Hematopoietic multipotent progenitor cell treated with erythropoietin and hydrocortisone succinate and interleukin-3 and kit ligand, for 17 days (in vitro differentiated cells): ENCODE measurements around the gene SLC66A3.

ENCODE experiments used
- DNase-seq: peaks from one replicate; pipeline ENCODE4 v3.0.0-alpha.2; 2015; ENCODE audit warnings: low spot score

SLC66A3 gene

GRCh38 chr2:11155381-11156035 lies at the start of gene SLC66A3:
SLC66A3 (plus strand) TSS chr2:11155467; CDS start chr2:11155547, 80 bp downstream.
- peak; percentile 87 for DNase-seq

DNA sequence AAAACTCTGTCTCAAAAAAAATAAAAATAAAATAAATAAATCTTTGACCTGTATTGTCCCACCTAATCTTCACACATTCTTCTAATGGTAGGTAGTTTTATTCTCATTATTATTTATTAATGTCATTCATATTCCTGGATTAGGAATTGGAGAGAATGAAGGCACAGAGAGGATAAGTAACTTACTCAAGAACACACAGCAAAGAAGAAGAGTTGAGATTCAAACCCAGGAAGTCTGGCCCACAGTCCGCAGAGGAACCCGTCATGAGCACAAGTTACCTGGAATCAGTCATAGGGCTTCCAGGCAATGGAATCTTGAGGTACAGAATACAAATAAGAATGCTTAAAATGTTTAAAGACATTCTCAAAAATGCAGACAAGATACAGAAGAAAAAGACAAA lies 46.3 kb upstream of the SLC66A3 start:
- no peak for DNase-seq

- no peak for DNase-seq
Observed at GRCh38 chr2:11112870-11113428, 42.3 kb upstream of the SLC66A3 start.

GRCh38 chr2:11117776-11118175 lies 37.5 kb upstream of the SLC66A3 start:
- DNase-seq: no peak

GRCh38 chr2:11118761-11119160 lies 36.5 kb upstream of the SLC66A3 start:
- no peak for DNase-seq

DNA sequence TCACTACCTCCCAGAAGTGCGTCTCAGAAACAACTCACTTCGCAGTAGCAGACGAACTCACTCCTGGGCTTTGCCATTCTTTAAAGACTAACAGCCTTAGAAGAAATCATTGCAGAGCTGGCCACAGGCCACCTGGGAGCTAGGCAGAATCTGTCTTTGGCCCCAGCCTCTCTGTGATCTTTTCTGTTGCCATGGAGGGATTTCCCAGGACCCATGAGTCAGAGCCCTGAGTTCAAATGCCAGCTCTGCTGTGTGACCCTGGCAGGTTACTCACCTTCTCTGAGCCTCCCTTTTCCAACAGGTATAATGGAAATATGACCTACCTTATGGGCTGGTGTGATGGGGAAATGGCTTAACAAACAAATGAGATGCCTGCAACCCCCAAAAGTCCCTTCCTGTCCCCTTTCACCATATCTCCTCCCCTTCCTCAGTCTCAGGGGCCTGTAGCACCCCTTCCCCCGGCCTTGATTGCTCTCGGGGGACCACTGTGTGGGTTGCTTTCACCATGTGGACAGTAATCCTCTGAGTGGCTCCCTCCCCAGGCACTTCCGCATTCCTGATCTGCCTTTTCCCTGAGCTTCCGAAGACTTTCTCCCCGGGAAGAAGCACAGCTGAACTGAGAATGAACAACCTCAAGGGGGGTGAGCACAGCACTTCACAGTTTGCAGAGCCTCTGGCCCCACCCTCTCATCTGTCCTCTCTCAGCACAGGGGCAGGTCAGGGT lies 34.0 kb upstream of the SLC66A3 start:
- DNase-seq: no peak

DNA sequence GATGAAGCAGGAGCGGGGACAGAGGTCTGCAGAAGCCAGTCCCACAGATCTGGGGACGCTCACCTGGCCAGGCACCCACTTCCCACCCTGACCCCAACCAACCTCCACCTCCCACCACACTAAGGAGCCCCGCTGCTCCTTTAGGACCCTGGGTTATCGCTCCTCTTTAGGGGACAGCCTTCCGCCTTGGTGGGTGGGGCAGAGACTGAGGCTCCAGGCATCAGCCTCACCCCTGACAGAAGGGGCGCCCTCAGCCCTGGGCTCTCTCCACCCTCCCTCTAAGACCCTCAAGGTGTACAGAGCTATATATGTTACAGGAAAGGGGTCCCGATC lies 33.5 kb upstream of the SLC66A3 start:
- DNase-seq: no peak

- DNase-seq: no peak
Observed at GRCh38 chr2:11122380-11122779, 32.9 kb upstream of the SLC66A3 start.

DNA sequence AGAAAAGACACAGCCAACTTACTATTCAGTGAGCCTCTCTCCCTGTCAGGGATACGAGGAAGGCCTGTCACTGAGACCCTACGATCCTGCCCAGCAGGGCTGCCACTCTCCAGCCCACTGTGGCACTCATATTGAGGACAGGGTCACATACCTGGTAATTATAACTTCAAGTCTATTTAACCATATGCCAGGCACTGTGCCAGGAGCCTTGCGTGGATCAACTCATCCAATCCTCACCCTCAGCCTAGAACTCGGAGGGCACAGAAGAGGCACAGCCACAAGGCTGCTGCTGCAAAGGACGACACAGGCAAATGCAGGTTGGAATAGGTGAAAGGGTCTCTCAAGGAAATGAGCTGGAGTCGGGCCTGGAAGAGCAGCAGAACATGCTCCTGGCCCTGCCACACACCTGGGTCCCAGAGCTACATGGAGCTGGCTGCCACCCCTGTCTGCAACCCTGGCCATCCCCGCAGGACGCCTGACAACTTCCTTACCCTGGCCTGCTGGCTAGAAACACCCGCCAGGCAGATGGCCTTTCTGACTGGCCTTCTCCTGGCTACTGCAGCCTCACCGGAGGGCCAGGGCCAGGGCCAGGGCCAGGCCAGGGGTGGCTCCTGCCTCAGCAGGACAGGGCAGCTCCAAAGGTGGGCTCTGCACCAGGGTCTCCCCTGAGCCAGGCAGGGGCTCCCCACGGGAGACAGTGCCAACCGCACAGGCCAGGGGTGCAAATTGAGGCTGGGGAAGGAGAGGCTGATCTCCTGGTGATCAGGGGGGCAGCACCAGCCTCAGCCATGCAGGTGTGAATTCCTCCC lies 32.1 kb upstream of the SLC66A3 start:
- DNase-seq: no peak

- DNase-seq: no peak
Observed at GRCh38 chr2:11123856-11124759, 31.2 kb upstream of the SLC66A3 start.

- no peak for DNase-seq
Observed at GRCh38 chr2:11124760-11125068, 30.6 kb upstream of the SLC66A3 start.

DNA sequence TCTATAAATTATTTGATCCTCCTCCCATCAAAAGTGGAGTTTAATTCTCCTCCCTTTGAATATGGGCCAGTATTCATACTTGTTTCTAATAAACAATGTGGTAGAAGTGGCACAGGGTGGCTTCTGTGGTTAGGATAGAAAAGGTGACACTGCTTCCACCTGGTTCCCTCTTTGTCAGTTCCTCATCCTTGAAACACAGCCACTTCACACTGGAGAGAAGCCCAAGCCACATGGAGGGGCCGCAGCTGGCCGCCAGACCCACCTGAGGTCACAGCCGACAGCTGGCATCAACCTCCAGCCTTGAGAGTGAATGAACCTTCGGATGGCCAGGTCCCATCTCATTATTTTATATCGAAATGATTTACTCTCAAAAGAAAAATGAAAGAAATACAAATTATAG lies 27.5 kb upstream of the SLC66A3 start:
- no peak for DNase-seq

- no peak for DNase-seq
Observed at GRCh38 chr2:11128243-11128951, 26.9 kb upstream of the SLC66A3 start.

- no peak for DNase-seq
Observed at GRCh38 chr2:11129598-11130449, 25.4 kb upstream of the SLC66A3 start.

GRCh38 chr2:11131166-11131920 lies 23.9 kb upstream of the SLC66A3 start:
- no peak for DNase-seq

GRCh38 chr2:11132036-11132671 lies 23.1 kb upstream of the SLC66A3 start:
- no peak for DNase-seq

GRCh38 chr2:11133238-11133935 lies 21.9 kb upstream of the SLC66A3 start:
- DNase-seq: no peak

- no peak for DNase-seq
Observed at GRCh38 chr2:11133936-11134320, 21.3 kb upstream of the SLC66A3 start.
